ENCODE results near the gene EMP2. TPM values are rescaled to one million over a fixed set of nuclear protein-coding genes. Genes with fewer than 3 reads are reported as not detected.

EMP2 gene
- total and polyA plus RNA-seq, 2 of the 4 experiments (the other 2 are of a cell fraction): 13.8 to 18.3 TPM

DNA sequence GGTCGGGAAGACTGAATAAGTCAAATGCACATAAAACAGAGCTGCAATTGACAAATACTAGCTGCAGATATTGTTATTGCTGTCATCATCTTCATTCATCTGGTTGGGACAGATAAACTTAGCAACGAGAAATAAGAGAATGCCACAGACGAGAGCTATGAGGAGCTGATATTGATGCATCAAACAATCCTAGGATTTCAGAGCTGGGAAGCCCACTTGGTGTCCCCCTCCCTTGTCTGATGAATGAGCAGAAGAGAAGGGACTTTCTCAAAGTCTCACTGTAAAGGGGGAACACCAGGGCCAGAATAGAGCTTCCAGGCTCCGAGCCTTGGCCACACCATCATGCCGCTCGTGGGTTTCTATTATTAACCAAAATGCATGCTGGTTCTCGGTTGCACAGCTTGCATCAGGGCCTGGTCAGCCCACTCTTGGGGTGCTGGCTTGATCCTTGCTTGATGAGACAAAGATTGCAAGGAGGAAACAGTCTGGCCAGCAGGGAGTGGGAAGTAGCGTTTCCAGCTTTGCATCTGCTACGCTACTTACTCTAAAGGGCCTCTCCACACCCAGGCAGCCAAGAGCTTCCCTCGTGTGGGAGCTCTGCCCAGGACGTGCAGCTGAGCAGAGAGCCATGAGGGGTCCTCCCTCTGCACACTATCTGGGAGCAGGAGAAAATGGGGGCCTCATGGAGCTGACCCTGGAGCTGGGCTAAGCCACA is 28.4 kb upstream of the EMP2 start:
- H2AFZ ChIP-seq (replicated peaks; ENCODE audit: low read length, poor library complexity): peak overlapping the region; percentile 74

More for the DNA sequence above, 28.4 kb upstream of the EMP2 start:
- H3K14ac ChIP-seq (replicated peaks; ENCODE audit: low read depth, low read length): no peak overlapping the region
- intact Hi-C loops (cut with micrococcal nuclease): no loop called here
- peak; percentile 86 for ATAC-seq (ENCODE audit: low read depth)
- H3K4me2 ChIP-seq (ENCODE audit: low read depth, low read length): peak overlapping the region; percentile 62
- in situ Hi-C loops (cut with MboI; ENCODE audit: low sequenced_read_pairs): no loop called here
- no peak for DNase-seq
- peak overlapping the region; percentile 79; the same call in 1 of the 2 replicates for H2BK20ac ChIP-seq (ENCODE audit: low read depth, low read length)
- H3K4ac ChIP-seq (ENCODE audit: low read depth, low read length): peak overlapping the region; percentile 62
- WGBS, 2 experiments (ENCODE audit: extremely low coverage in 2 of 2, insufficient read length in 1 of 2): 83% methylated on average over 2 of the region's 11 CpGs; no CpG with 5 or more reads in 1 of the 2 experiments
- no peaks in the 10 kb centered on the region for H3K79me1 ChIP-seq (ENCODE audit: low read depth in 1 of 2, low read length in 2 of 2)
- dilution Hi-C loops (cut with HindIII; ENCODE audit: low sequenced_read_pairs, unreplicated experiment): no loop called here
- CTCF ChIA-PET: no interaction called here
- peak overlapping the region; percentile 68 for H2BK120ac ChIP-seq (ENCODE audit: low read depth, low read length)
- peak overlapping the region; percentile 71 for H3K27ac ChIP-seq (ENCODE audit: insufficient read depth, low read length)
- no TSS peak for BruUV-seq (replicated peaks)
- no peak overlapping the region for H3K4me3 ChIP-seq (ENCODE audit: insufficient read depth, low read depth, low read length)
- no peak overlapping the region for H3K23ac ChIP-seq (ENCODE audit: low read depth, low read length)
- no peak overlapping the region for H2BK15ac ChIP-seq (ENCODE audit: low read depth, low read length)
- no peak overlapping the region for H2AK9ac ChIP-seq (replicated peaks; ENCODE audit: low read depth, low read length, poor library complexity)
- peak overlapping the region; percentile 80 for H3K18ac ChIP-seq (ENCODE audit: low read depth, low read length)
- peak overlapping the region; percentile 57 for H2BK5ac ChIP-seq (ENCODE audit: low read depth, low read length, poor library complexity, severe bottlenecking)
- no peak overlapping the region for H2AK5ac ChIP-seq (ENCODE audit: low read depth, low read length)
- H3K9me3 ChIP-seq (ENCODE audit: control insufficient read depth, insufficient read depth, low read length): peaks cover 2% of the 10 kb centered on the region; the same call in 1 of the 2 replicates
- H4K20me1 ChIP-seq (ENCODE audit: insufficient read depth, low read length): no peaks in the 10 kb centered on the region
- H3K27me3 ChIP-seq (ENCODE audit: control insufficient read depth, insufficient read depth, low read length): no peaks in the 10 kb centered on the region; the same call in 1 of the 2 replicates
- H3K9me1 ChIP-seq (ENCODE audit: insufficient read depth, low read length): no peaks in the 10 kb centered on the region
- H3K4me1 ChIP-seq (ENCODE audit: control insufficient read depth, insufficient read depth, low read length): peaks cover 7% of the 10 kb centered on the region
- TF ChIP-seq POLR2A (IDR thresholded peaks at IDR 0.05; ENCODE audit: low read depth, low read length) (no peak), BHLHE40 (IDR thresholded peaks at IDR 0.05; ENCODE audit: low read depth, low read length) (no peak), RCOR1 (IDR thresholded peaks at IDR 0.05; ENCODE audit: insufficient replicate concordance, low read length) (no peak), MXI1 (IDR thresholded peaks at IDR 0.05; ENCODE audit: borderline replicate concordance, low read depth, low read length) (no peak), FOS (IDR thresholded peaks at IDR 0.05; ENCODE audit: low read depth, low read length) (no peak), MAZ (IDR thresholded peaks at IDR 0.05; ENCODE audit: borderline replicate concordance, low read depth, low read length) (no peak), SMC3 (IDR thresholded peaks at IDR 0.05; ENCODE audit: low read depth, low read length) (no peak), RFX5 (IDR thresholded peaks at IDR 0.05; ENCODE audit: low read depth, low read length) (no peak), RAD21 (IDR thresholded peaks at IDR 0.05; ENCODE audit: low read length) (no peak), CHD1 (IDR thresholded peaks at IDR 0.05; ENCODE audit: low read depth, low read length) (no peak)
- TF ChIP-seq, protein P1, sequence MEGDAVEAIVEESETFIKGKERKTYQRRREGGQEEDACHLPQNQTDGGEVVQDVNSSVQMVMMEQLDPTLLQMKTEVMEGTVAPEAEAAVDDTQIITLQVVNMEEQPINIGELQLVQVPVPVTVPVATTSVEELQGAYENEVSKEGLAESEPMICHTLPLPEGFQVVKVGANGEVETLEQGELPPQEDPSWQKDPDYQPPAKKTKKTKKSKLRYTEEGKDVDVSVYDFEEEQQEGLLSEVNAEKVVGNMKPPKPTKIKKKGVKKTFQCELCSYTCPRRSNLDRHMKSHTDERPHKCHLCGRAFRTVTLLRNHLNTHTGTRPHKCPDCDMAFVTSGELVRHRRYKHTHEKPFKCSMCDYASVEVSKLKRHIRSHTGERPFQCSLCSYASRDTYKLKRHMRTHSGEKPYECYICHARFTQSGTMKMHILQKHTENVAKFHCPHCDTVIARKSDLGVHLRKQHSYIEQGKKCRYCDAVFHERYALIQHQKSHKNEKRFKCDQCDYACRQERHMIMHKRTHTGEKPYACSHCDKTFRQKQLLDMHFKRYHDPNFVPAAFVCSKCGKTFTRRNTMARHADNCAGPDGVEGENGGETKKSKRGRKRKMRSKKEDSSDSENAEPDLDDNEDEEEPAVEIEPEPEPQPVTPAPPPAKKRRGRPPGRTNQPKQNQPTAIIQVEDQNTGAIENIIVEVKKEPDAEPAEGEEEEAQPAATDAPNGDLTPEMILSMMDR (conservative IDR thresholded peaks at IDR 0.05; ENCODE audit: low read depth, low read length): no peak
- POLR2A ChIA-PET (ENCODE audit: unreplicated experiment): interaction anchor here (0.5 to 1.1 kb wide), 2 partner anchors 28 to 52 kb away, joined by 3 to 4 read pairs; partner anchors contain the start of gene EMP2
- peak overlapping the region; percentile 54; the same call in 1 of the 2 replicates for H4K91ac ChIP-seq (ENCODE audit: insufficient read depth, low read depth, low read length)
- peak overlapping the region; percentile 48; the same call in 1 of the 2 replicates for H4K5ac ChIP-seq (ENCODE audit: low read depth, low read length)
- H3K36me3 ChIP-seq (ENCODE audit: control insufficient read depth, insufficient read depth, low read length): no peaks in the 10 kb centered on the region
- peak overlapping the region in 1 of 2 experiments; percentile 77; a peak in 3 of 4 replicates for H4K8ac ChIP-seq (ENCODE audit: low read depth in 2 of 2, low read length in 2 of 2)
- H3K56ac ChIP-seq (ENCODE audit: extremely low read depth, insufficient read depth, low read length): no peak overlapping the region
- H3K9ac ChIP-seq (ENCODE audit: low read depth, low read length): no peak overlapping the region
